T47D (cell line): ENCODE measurements around the gene YRDC.

Source experiments
- DNase-seq, 2 experiments: peaks; one replicate each; pipeline versions ENCODE4 v3.0.0 to v3.0.0-alpha.2; 2011 to 2012; ENCODE audit warnings: low read depth in 1 of 2, low spot score in 1 of 2
- JUND ChIP-seq: IDR thresholded peaks from 2 replicates; pipeline ENCODE4 v1.6.1; 2012; ENCODE audit warnings: low read depth
- in situ Hi-C: cut with HindIII; loops from 2 replicates; pipeline ENCODE4 v1.10.0; 2016; ENCODE audit warnings: low sequenced_read_pairs, low pct_unique_long_range_greater_than_20kb

YRDC gene

GRCh38 chr1:37840711-37841110, 32.7 kb upstream of the YRDC start:
- no peak for DNase-seq
- in situ Hi-C loops, result no loop called here
- TF ChIP-seq JUND, result no peak

DNA sequence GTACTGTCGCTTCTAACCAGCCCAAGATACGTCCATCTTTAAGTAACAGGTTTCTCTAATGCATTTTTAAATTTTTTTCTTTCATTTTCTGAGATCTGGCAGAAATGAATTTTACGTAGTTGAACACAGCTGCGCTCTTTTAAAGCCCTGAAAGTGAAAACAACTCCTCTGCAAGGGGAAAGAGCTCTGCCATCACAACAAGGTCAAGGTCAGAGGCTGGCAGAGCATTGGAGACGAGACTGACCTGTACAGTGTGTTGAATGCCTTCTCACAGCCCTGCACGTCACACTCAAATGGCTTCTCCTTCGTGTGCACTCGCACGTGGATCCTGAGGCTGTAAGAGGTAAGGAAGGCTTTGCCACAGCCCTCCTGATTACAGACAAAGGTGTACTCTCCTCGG, 31.7 kb upstream of the YRDC start:
- no peak for TF ChIP-seq JUND
- DNase-seq, result no peak
- in situ Hi-C loops, result no loop called here

DNA sequence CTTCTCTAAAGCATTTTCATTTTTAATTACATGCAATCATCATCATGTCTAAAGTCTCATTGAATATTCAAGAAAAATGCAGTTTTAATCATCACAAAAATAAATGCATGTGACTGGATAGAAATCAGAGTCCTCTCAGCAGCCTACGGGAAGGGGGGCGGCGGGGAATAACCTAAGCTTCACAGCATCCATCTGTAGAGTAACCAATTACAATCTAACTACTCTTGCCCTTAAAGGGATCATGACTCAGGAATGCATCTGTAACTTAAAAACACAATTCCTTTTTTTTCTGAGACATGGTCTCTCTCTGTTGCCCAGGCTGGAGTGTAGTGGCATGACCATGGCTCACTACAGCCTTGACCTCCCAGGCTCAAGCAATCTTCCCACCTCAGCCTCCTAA, 28.8 kb upstream of the YRDC start:
- DNase-seq, result no peak
- no peak for TF ChIP-seq JUND
- in situ Hi-C loops, result no loop called here

GRCh38 chr1:37831809-37832208, 23.8 kb upstream of the YRDC start:
- TF ChIP-seq JUND, result no peak
- in situ Hi-C loops, result no loop called here
- no peak for DNase-seq

- in situ Hi-C loops, result no loop called here
- no peak for DNase-seq
- TF ChIP-seq JUND, result no peak
These were observed 23.1 kb upstream of the YRDC start for GRCh38 chr1:37831109-37831508.

- no peak for DNase-seq
- no peak for TF ChIP-seq JUND
- in situ Hi-C loops, result no loop called here
These were observed 20.5 kb upstream of the YRDC start for GRCh38 chr1:37828410-37829074.

GRCh38 chr1:37825506-37825905, 17.5 kb upstream of the YRDC start:
- no peak for DNase-seq
- no peak for TF ChIP-seq JUND
- in situ Hi-C loops, result no loop called here

- in situ Hi-C loops, result no loop called here
- no peak for TF ChIP-seq JUND
- DNase-seq, result no peak
These were observed 16.0 kb upstream of the YRDC start for GRCh38 chr1:37824001-37824400.

GRCh38 chr1:37822906-37823815, 15.2 kb upstream of the YRDC start:
- DNase-seq, result no peak
- in situ Hi-C loops, result no loop called here
- TF ChIP-seq JUND, result no peak

DNA sequence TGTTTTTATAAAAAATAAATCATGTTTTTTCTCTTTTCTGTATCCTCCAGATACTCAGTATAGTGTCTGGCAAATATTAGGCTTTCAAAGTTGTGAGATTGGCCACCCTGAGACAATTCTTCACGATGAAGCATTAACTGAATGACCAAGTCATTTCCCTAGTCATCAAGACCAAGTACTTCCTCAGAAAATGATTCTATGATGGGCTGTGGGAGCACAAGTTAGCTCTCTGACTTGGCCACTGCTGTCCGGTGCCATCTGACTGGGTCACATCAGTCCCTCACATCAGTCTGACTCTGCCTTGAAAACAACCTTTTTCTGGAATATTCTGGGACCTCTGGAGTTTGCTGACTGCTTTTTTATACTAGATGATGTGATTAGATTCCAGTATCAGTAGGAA, 13.5 kb upstream of the YRDC start:
- in situ Hi-C loops, result no loop called here
- TF ChIP-seq JUND, result no peak
- DNase-seq, result no peak

- in situ Hi-C loops, result no loop called here
- no peak for TF ChIP-seq JUND
- peak in 1 of 2 experiments; percentile 61 for DNase-seq
These were observed 9.5 kb upstream of the YRDC start for GRCh38 chr1:37817481-37817880.

- no peak for TF ChIP-seq JUND
- no peak for DNase-seq
- in situ Hi-C loops, result no loop called here
These were observed 6.2 kb upstream of the YRDC start for GRCh38 chr1:37814252-37814651.

DNA sequence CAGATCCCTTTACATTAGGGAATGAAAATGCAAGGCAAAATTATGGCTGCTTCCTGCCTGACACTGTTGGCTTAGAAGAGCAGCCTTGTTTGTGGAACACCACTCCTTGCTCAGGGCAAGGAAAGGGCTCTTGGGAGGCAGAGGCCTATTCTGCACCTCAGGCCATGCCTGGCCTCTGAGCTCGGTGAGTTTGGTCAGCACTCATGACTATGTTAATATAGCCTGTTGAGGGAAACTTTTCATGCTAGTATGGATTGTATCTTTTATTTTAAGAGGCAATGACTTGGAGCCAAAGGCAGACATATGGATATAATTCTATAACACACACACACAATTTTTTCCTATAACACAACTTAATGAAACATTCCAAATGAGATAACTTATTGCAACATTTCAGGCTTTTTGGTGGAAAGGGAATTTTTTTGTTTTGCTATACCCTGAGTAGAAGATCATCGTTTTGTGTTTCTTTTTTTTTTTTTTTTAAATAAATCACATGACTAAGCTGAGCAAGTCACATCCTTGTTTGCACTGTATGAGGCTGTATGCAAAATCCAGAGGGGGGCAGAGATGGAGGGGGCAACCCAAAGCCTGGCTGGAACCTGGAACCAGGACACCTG, 5.6 kb upstream of the YRDC start:
- TF ChIP-seq JUND, result no peak
- in situ Hi-C loops, result no loop called here
- no peak for DNase-seq
